Trophoblast cell (in vitro differentiated cells and primary cell): ENCODE measurements around the gene WNT3.

Experiments used
- DNase-seq, 2 donors: peaks; one replicate each; pipeline ENCODE4 v3.0.0-alpha.2; 2016
- H2AFZ ChIP-seq: 2 replicates; pipeline ENCODE4 v1.6.1; 2013; ENCODE audit warnings: low read length, moderate library complexity, mild to moderate bottlenecking; ENCODE audit not compliant: insufficient read depth, poor library complexity
- H2AK5ac ChIP-seq: 2 replicates; pipeline ENCODE4 v1.6.1; 2013; ENCODE audit warnings: mild to moderate bottlenecking, low read length
- H2BK120ac ChIP-seq: 2 replicates; pipeline ENCODE4 v1.6.1; 2013; ENCODE audit warnings: low read length, mild to moderate bottlenecking, moderate library complexity; ENCODE audit not compliant: insufficient read depth, poor library complexity
- H2BK12ac ChIP-seq: 2 replicates; pipeline ENCODE4 v1.6.1; 2013; ENCODE audit warnings: mild to moderate bottlenecking, low read length, moderate library complexity
- H2BK5ac ChIP-seq: 2 replicates; pipeline ENCODE4 v1.6.1; 2013; ENCODE audit warnings: low read length, low read depth, moderate library complexity, mild to moderate bottlenecking; ENCODE audit not compliant: poor library complexity
- H3K14ac ChIP-seq: 2 replicates; pipeline ENCODE4 v1.6.1; 2013; ENCODE audit warnings: mild to moderate bottlenecking, low read length
- H3K18ac ChIP-seq: 2 replicates; pipeline ENCODE4 v1.6.1; 2013; ENCODE audit warnings: mild to moderate bottlenecking, low read length
- H3K23ac ChIP-seq: 2 replicates; pipeline ENCODE4 v1.6.1; 2013; ENCODE audit warnings: low read length
- H3K27ac ChIP-seq: 2 replicates; pipeline ENCODE4 v1.5.1; 2013; ENCODE audit warnings: low read depth, mild to moderate bottlenecking, inconsistent platforms, low read length, moderate library complexity
- H3K27me3 ChIP-seq: 2 replicates; pipeline ENCODE4 v1.6.1; 2013; ENCODE audit warnings: inconsistent platforms, mild to moderate bottlenecking, low read length, moderate library complexity; ENCODE audit not compliant: insufficient read depth
- H3K36me3 ChIP-seq, 2 experiments: 1 replicate in 1 of 2; 2 replicates in 1 of 2; pipeline ENCODE4 v1.6.1; 2013; ENCODE audit warnings: low read length in 2 of 2, mild to moderate bottlenecking in 2 of 2, moderate library complexity in 1 of 2; ENCODE audit not compliant: insufficient read depth in 2 of 2, control insufficient read depth in 1 of 2
- H3K4ac ChIP-seq: 2 replicates; pipeline ENCODE4 v1.6.1; 2013; ENCODE audit warnings: low read depth, mild to moderate bottlenecking, low read length, moderate library complexity
- H3K4me1 ChIP-seq, 2 experiments: 1 replicate in 1 of 2; 2 replicates in 1 of 2; pipeline ENCODE4 v1.6.1; 2013; ENCODE audit warnings: low read length in 2 of 2, mild to moderate bottlenecking in 2 of 2, moderate library complexity in 1 of 2; ENCODE audit not compliant: insufficient read depth in 2 of 2, control insufficient read depth in 1 of 2
- H3K4me2 ChIP-seq: 2 replicates; pipeline ENCODE4 v1.6.1; 2013; ENCODE audit warnings: inconsistent platforms, mild to moderate bottlenecking, low read length, moderate library complexity
- H3K4me3 ChIP-seq: 2 replicates; pipeline ENCODE4 v1.5.1; 2013; ENCODE audit warnings: mild to moderate bottlenecking, low read depth, low read length, inconsistent platforms
- H3K79me1 ChIP-seq: one replicate; pipeline ENCODE4 v1.6.1; 2013; ENCODE audit warnings: low read length
- H3K79me2 ChIP-seq: 2 replicates; pipeline ENCODE4 v1.6.1; 2013; ENCODE audit warnings: low read length, mild to moderate bottlenecking; ENCODE audit not compliant: control insufficient read depth, insufficient read depth, poor library complexity
- H3K9ac ChIP-seq: 2 replicates; pipeline ENCODE4 v1.6.1; 2013; ENCODE audit warnings: mild to moderate bottlenecking, low read length
- H3K9me3 ChIP-seq: 2 replicates; pipeline ENCODE4 v1.6.1; 2013; ENCODE audit warnings: low read depth, mild to moderate bottlenecking, control low read depth, inconsistent platforms, low read length; ENCODE audit not compliant: insufficient read depth
- H4K12ac ChIP-seq: 2 replicates; pipeline ENCODE4 v1.6.1; 2013; ENCODE audit warnings: low read depth, mild to moderate bottlenecking, low read length, moderate library complexity
- H4K8ac ChIP-seq: 2 replicates; pipeline ENCODE4 v1.6.1; 2013; ENCODE audit warnings: low read depth, mild to moderate bottlenecking, low read length, moderate library complexity
- H4K91ac ChIP-seq: one replicate; pipeline ENCODE4 v1.6.1; 2013; ENCODE audit warnings: low read depth, mild to moderate bottlenecking, low read length, moderate library complexity
- WGBS: extraction: QIAGEN DNeasy Blood & Tissue Kit; methylation state at CpG from one replicate; pipeline ENCODE4 v1.1.7; 2013; ENCODE audit warnings: missing lambda C conversion rate; ENCODE audit not compliant: insufficient read length, insufficient coverage; ENCODE audit errors: extremely low coverage; 5-methylcytosine and 5-hydroxymethylcytosine counted together

WNT3 gene

DNA sequence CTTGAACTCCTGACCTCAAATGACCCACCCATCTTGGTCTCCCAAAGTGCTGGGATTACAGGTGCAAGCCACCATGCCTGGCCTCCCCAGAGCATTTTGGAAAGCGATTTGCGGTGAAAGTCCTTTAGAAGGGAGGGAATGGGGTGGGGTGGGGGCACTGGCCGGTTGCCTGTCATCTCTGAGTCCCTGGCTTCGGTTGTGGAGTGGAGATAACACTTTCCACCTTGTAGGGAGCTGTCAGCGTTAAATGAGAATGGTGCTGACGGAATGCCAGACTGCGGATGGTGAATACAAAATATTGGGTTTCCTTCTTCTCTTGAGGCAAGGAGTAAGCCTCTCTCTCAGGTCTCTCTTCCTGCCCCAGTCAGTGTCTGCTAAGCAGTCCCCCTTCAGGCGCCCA, 5.2 kb upstream of the WNT3 start:
- Histone ChIP-seq H2AK5ac (no peak overlapping the region), H3K23ac (no peak overlapping the region), H2BK120ac (no peak overlapping the region), H3K4ac (no peak overlapping the region), H3K4me3 (no peak overlapping the region), H3K36me3 (no peaks in the 10 kb centered on the region), H4K8ac (no peak overlapping the region), H2AFZ (no peak overlapping the region), H3K9me3 (peaks cover 10% of the 10 kb centered on the region), H4K91ac (no peak overlapping the region), H3K27me3 (peaks cover 20% of the 10 kb centered on the region), H3K27ac (no peak overlapping the region), H2BK5ac (no peak overlapping the region), H4K12ac (no peak overlapping the region), H3K4me2 (no peak overlapping the region), H3K4me1 (peaks cover 24 to 29% of the 10 kb centered on the region in 2 experiments), H3K79me2 (peaks cover 3% of the 10 kb centered on the region), H3K9ac (no peak overlapping the region), H3K18ac (no peak overlapping the region), H3K79me1 (peaks cover 13% of the 10 kb centered on the region), H3K14ac (no peak overlapping the region), H2BK12ac (no peak overlapping the region)
- WGBS, result no CpG with 5 or more reads among the region's 8 CpGs
- no peak for DNase-seq

DNA sequence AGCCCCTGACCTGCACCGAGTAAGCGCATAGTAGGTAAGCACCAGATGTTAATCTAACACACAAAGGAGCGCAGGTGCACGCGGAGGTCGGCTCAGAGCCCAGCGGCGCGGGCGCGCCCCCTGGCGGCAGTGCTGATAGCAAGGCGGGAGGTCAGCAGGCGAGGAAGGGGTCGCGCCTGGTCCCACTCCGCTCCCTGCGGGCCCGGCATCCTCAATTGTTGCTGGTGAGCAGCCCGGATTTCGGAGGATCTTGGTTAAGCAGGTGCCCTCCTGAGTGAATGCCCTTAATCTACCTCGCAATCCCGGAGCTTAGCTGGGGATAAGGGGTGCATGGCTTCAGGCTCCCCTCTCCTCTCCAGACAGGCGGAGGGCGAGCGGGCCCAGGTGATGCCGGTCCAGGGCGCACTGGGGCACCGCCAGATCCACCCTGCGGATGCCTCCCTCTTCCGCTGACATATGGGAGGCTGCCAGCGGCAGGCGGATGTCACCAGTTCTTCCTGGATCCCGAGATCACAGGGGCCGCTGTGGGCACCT, 4.0 kb upstream of the WNT3 start:
- no peak overlapping the region for H4K8ac ChIP-seq

DNA sequence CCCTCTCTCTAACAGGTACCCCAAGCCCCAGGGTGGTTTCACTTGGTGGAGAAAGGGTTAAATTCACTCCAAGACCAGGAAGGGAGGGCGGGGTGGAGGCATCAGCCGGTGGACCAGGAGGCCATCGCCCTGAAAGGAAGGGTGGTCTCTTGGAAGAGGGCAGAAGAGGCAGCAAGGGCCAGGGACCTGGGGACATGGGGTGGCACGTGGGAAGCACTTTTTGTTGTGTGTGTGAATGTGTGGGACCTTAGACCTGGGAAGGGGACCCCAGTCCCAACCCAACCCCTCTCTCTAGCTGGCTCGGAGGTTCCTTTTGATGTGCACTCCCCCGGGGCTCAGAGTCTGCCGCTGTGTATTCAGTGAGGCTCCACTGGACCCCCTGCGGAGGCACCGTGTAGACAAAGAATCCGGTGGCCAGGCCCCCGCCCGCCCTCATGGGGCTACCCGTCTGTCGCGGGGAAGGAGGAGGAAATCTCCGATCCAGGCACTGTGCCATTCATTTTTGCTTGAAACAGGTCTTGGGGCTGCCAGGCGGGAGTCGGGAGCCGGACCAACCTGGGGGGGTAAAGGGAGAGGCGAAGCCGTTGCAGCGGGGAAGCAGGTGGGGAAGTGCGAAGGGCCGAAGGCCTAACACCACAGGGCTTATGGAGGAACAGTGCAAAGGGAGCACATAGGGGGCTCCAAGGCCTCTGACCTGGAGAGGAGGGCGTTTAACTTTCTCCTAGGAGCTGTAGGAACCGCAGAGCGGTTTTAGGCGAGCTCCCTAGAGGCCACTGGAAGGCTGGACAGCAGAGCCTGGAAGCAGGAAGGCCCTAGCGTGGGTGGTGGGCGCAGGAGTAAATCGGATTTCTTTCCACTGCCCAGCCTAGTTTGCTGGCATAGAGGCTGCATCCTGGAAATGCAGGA, 3.2 kb upstream of the WNT3 start:
- no peak overlapping the region for H3K9ac ChIP-seq
- H3K4ac ChIP-seq, result no peak overlapping the region
- no peak overlapping the region for H3K18ac ChIP-seq
- no peak overlapping the region for H3K4me2 ChIP-seq
- H3K14ac ChIP-seq, result no peak overlapping the region
- no CpG with 5 or more reads among the region's 31 CpGs for WGBS
- no peak overlapping the region for H2AFZ ChIP-seq
- no peak overlapping the region for H3K27ac ChIP-seq
- no peak overlapping the region for H4K91ac ChIP-seq
- peaks cover 28% of the 10 kb centered on the region for H3K27me3 ChIP-seq
- H4K8ac ChIP-seq, result no peak overlapping the region
- H2AK5ac ChIP-seq, result no peak overlapping the region
- peaks cover 16% of the 10 kb centered on the region for H3K79me1 ChIP-seq
- no peak overlapping the region for H2BK12ac ChIP-seq
- no peak overlapping the region for H3K4me3 ChIP-seq
- H3K23ac ChIP-seq, result no peak overlapping the region
- H3K4me1 ChIP-seq, result peaks cover 32 to 33% of the 10 kb centered on the region in 2 experiments
- H4K12ac ChIP-seq, result no peak overlapping the region
- H2BK5ac ChIP-seq, result no peak overlapping the region
- no peak overlapping the region for H2BK120ac ChIP-seq
- peaks cover 10% of the 10 kb centered on the region for H3K9me3 ChIP-seq
- H3K79me2 ChIP-seq, result peaks cover 3% of the 10 kb centered on the region
- DNase-seq, result no peak
- H3K36me3 ChIP-seq, result no peaks in the 10 kb centered on the region

More for the DNA sequence above, 4.0 kb upstream of the WNT3 start:
- Histone ChIP-seq H2BK120ac (no peak overlapping the region), H3K79me2 (peaks cover 3% of the 10 kb centered on the region), H3K14ac (no peak overlapping the region), H2BK12ac (peak overlapping the region; percentile 52), H2AK5ac (no peak overlapping the region), H3K4me3 (no peak overlapping the region), H2AFZ (no peak overlapping the region), H3K4me2 (no peak overlapping the region), H3K36me3 (no peaks in the 10 kb centered on the region), H4K12ac (no peak overlapping the region), H3K79me1 (peaks cover 13% of the 10 kb centered on the region), H4K91ac (no peak overlapping the region), H3K4me1 (peaks cover 27 to 29% of the 10 kb centered on the region in 2 experiments), H3K27me3 (peaks cover 28% of the 10 kb centered on the region), H3K9me3 (peaks cover 10% of the 10 kb centered on the region), H3K18ac (no peak overlapping the region), H3K27ac (no peak overlapping the region), H2BK5ac (no peak overlapping the region), H3K4ac (no peak overlapping the region), H3K23ac (no peak overlapping the region), H3K9ac (no peak overlapping the region)
- WGBS, result no CpG with 5 or more reads among the region's 35 CpGs
- peak in 1 of 2 donors; percentile 42 for DNase-seq

DNA sequence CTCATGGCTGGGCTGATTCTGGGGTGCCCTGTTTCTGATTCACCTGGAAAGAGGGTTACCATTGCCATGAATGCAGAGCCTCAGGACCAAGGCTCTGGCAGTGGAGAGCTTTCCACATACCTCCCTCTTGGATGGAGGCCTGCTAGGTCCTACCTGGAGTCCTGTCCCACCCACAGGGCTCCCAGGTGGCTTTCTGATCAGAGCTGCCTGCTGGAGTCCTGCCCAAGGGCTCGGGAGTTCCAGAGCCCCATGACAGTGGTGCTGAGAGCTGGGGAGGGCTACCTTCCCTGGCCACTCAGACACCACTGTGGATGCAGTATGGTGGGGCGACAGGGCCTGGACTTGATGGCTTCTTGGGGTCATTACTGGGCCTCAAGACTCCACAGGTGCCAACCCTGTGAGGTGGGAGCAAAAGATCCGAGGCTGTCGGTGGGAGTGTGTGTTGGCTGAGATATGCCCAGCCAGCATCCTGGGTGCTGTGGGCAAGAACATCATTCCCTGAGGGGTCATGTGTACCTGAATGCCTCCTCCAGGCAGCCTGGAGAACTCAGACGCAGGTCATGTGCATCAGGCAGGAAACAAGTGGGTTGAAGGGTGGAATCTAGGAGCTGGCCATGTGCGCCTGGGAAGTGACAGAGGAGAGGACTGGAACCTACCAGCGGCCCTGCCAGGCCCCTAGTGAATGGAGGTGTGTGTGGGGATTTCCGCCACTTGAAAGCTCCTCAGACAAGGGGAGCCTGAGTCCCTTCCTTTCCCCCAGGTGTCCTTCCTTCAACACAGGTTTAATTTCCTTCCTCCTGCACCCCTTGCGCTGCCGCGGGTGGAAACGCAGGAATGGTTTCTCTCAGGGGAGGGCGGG, 2.3 kb upstream of the WNT3 start:
- Histone ChIP-seq H4K8ac (no peak overlapping the region), H2AFZ (no peak overlapping the region), H3K4me2 (no peak overlapping the region), H4K91ac (peak overlapping the region; percentile 40), H3K27ac (no peak overlapping the region), H3K4ac (no peak overlapping the region), H3K18ac (no peak overlapping the region), H2BK5ac (no peak overlapping the region), H3K14ac (no peak overlapping the region), H2AK5ac (no peak overlapping the region), H3K27me3 (peaks cover 28% of the 10 kb centered on the region), H4K12ac (no peak overlapping the region), H3K79me1 (peaks cover 18% of the 10 kb centered on the region), H2BK120ac (no peak overlapping the region), H2BK12ac (peak overlapping the region; percentile 9), H3K9me3 (peaks cover 9% of the 10 kb centered on the region), H3K4me1 (peaks cover 38 to 41% of the 10 kb centered on the region in 2 experiments), H3K36me3 (no peaks in the 10 kb centered on the region), H3K9ac (no peak overlapping the region), H3K79me2 (peaks cover 3% of the 10 kb centered on the region), H3K23ac (no peak overlapping the region), H3K4me3 (no peak overlapping the region)
- WGBS, result no CpG with 5 or more reads among the region's 13 CpGs
- no peak for DNase-seq
